ENCODE data around the gene RNASEH2C. TPM values are rescaled to one million over a fixed set of nuclear protein-coding genes. Genes with fewer than 3 reads are reported as not detected.
A peak's percentile ranks its signal among the peaks of the same experiment; 100 is the strongest.

The RNASEH2C gene
- total and polyA plus RNA-seq, 2 of the 13 experiments (the other 11 are each of a cell fraction or from before 2014, with no cell fraction given), result 27.4 to 50.9 TPM

- intact Hi-C loops (cut with micrococcal nuclease; ENCODE audit: unreplicated experiment), result loop anchor here (1.0 kb wide), 1 partner anchor 74 kb away; no protein-coding TSS in a partner anchor
- FAIRE-seq, result peak; percentile 88
- BruUV-seq (replicated peaks), result no TSS peak
- Histone ChIP-seq H3K9ac (ENCODE audit: insufficient read depth, low read depth, low read length) (peak overlapping the region; percentile 32; the same call in 1 of the 2 replicates), H3K36me3 (replicated peaks in 1 of 2; ENCODE audit: control insufficient read depth in 1 of 2, insufficient read depth in 2 of 2, low read length in 2 of 2) (no peaks in the 10 kb centered on the region), H3K4me2 (ENCODE audit: low read depth, low read length) (peak overlapping the region; percentile 77), H4K20me1 (ENCODE audit: insufficient read depth, low read length) (no peaks in the 10 kb centered on the region), H3K27me3 (ENCODE audit: control insufficient read depth in 1 of 2, insufficient read depth in 2 of 2, low read length in 2 of 2) (no peaks in the 10 kb centered on the region), H3K4me3 (replicated peaks in 1 of 3; ENCODE audit: insufficient read depth in 1 of 3, low read depth in 2 of 3, low read length in 3 of 3) (peak overlapping the region in 1 of 3 experiments; percentile 56; a peak in 3 of 6 replicates), H3K4me1 (ENCODE audit: insufficient read depth, low read length) (peaks cover 8% of the 10 kb centered on the region), H3K27ac (ENCODE audit: extremely low read length, insufficient read depth, low read length) (no peak overlapping the region), H3K79me2 (ENCODE audit: insufficient read depth, low read length) (no peaks in the 10 kb centered on the region), H2AFZ (ENCODE audit: low read length) (no peak overlapping the region), H3K9me3 (ENCODE audit: low read length) (no peaks in the 10 kb centered on the region)
- ChIA-PET CTCF (ENCODE audit: low intra/inter-chr PET ratio, low total read pairs) (interaction anchor here (1.2 to 2.5 kb wide), 7 partner anchors 26 to 245 kb away, joined by 3 to 57 read pairs (median 9); partner anchors contain the start of genes AP5B1, FIBP and KAT5), POLR2A (interaction anchor here (0.6 to 2.5 kb wide), 11 partner anchors 20 to 236 kb away, joined by 3 to 15 read pairs (median 6); partner anchors contain the start of genes AP5B1, CCDC85B, KAT5 and MUS81)
- 35% methylated on average over 11 of the region's 18 CpGs for WGBS (ENCODE audit: low lambda C conversion rate)
- peak; percentile 82 for DNase-seq (ENCODE audit: low spot score)
- ATAC-seq, result peak; percentile 98
- in situ Hi-C loops (cut with HindIII; ENCODE audit: extremely low pct_ligation_motif_present, low pct_unique_long_range_greater_than_20kb), result loop anchor here (5.0 kb wide), 1 partner anchor 73 kb away; no protein-coding TSS in a partner anchor
- TF ChIP-seq ZZZ3 (CRISPR knock-in tag; IDR thresholded peaks at IDR 0.05; ENCODE audit: borderline replicate concordance) (no peak), MEF2D (CRISPR knock-in tag; IDR thresholded peaks at IDR 0.05) (no peak), ZBTB7B (CRISPR knock-in tag; IDR thresholded peaks at IDR 0.05) (0 out of 2 replicates have a peak, but pooled peaks have one; percentile 25), SIX4 (CRISPR knock-in tag; IDR thresholded peaks at IDR 0.05) (no peak), EZH2 (conservative IDR thresholded peaks at IDR 0.05; ENCODE audit: low read depth, low read length) (no peak), PRDM10 (CRISPR knock-in tag; IDR thresholded peaks at IDR 0.05; ENCODE audit: low read depth) (0 out of 2 replicates have a peak, but pooled peaks have one; percentile 62), CHD4 (IDR thresholded peaks at IDR 0.05; ENCODE audit: borderline replicate concordance, low read length) (peak; percentile 69; the same call in 1 of the 2 replicates), CERS6 (CRISPR knock-in tag; IDR thresholded peaks at IDR 0.05) (no peak), HNRNPH1 (optimal IDR thresholded peaks at IDR 0.05; ENCODE audit: low read depth, low read length) (no peak), GABPA (IDR thresholded peaks at IDR 0.05; ENCODE audit: low read depth, low read length) (no peak), GABPA (CRISPR knock-in tag; IDR thresholded peaks at IDR 0.05; ENCODE audit: low read depth) (peak; percentile 57), FOSL2 (CRISPR knock-in tag; IDR thresholded peaks at IDR 0.05) (peak; percentile 40; the same call in 1 of the 2 replicates)
- TF ChIP-seq, protein P1, sequence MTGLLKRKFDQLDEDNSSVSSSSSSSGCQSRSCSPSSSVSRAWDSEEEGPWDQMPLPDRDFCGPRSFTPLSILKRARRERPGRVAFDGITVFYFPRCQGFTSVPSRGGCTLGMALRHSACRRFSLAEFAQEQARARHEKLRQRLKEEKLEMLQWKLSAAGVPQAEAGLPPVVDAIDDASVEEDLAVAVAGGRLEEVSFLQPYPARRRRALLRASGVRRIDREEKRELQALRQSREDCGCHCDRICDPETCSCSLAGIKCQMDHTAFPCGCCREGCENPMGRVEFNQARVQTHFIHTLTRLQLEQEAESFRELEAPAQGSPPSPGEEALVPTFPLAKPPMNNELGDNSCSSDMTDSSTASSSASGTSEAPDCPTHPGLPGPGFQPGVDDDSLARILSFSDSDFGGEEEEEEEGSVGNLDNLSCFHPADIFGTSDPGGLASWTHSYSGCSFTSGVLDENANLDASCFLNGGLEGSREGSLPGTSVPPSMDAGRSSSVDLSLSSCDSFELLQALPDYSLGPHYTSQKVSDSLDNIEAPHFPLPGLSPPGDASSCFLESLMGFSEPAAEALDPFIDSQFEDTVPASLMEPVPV (CRISPR knock-in tag; IDR thresholded peaks at IDR 0.05), result 0 out of 2 replicates have a peak, but pooled peaks have one; percentile 25
Measured at GRCh38 chr11:65744026-65744698, 23.6 kb upstream of the RNASEH2C start.
